Thoracic aorta (tissue), 2 donors: ENCODE measurements around the gene ONECUT2. TPM values are rescaled to one million over a fixed set of nuclear protein-coding genes. Genes with fewer than 3 reads are reported as not detected.

Experiments used
- ATAC-seq: fragments of 150-250 bp; one replicate; pipeline ENCODE4 v1.8.0; 2017; ENCODE audit warnings: low read depth; ENCODE audit not compliant: insufficient number of reproducible peaks, low FRiP score
- DNase-seq: peaks from one replicate; pipeline ENCODE4 v3.0.0-alpha.2; 2020; ENCODE audit warnings: low spot score
- H3K27ac ChIP-seq, 2 donors: fragments of 200-600 bp; sonication (generic); 1 replicate in 1 of 2; 2 replicates in 1 of 2; pipeline ENCODE4 v1.5.1; 2016; ENCODE audit warnings: mild to moderate bottlenecking in 2 of 2, moderate library complexity in 2 of 2
- H3K27me3 ChIP-seq: fragments of 200-600 bp; sonication (generic); replicated peaks from 2 replicates; pipeline ENCODE4 v1.6.0; 2016; ENCODE audit warnings: mild to moderate bottlenecking; ENCODE audit not compliant: insufficient read depth
- H3K36me3 ChIP-seq: fragments of 200-600 bp; sonication (generic); one replicate; pipeline ENCODE4 v1.5.1; 2016
- H3K4me1 ChIP-seq, 2 donors: fragments of 200-600 bp; sonication (generic); 1 replicate in 1 of 2; 2 replicates in 1 of 2; pipeline versions ENCODE4 v1.5.1 to v1.6.0; 2016; ENCODE audit warnings: low read depth in 2 of 2, mild to moderate bottlenecking in 1 of 2; ENCODE audit not compliant: control insufficient read depth in 1 of 2
- H3K4me3 ChIP-seq: fragments of 200-600 bp; sonication (generic); 2 replicates; pipeline ENCODE4 v1.5.1; 2016; ENCODE audit warnings: mild to moderate bottlenecking
- H3K9me3 ChIP-seq: fragments of 200-600 bp; sonication (generic); 2 replicates; pipeline ENCODE4 v1.5.1; 2016
- CTCF ChIP-seq: fragments of 200-600 bp; sonication (generic); IDR thresholded peaks from one replicate; pipeline ENCODE4 v1.5.1; 2019; ENCODE audit warnings: antibody characterized with exemption
- total RNA-seq, 2 donors: library from RNA; depleted of rRNA; stranded (reverse); fragments of >200 nt; gene quantifications; one replicate each; pipeline versions ENCODE4 v1.1.0 to v1.2.3, GENCODE V29; 2016

The ONECUT2 gene
- total RNA-seq, 2 donors from 2014 or later, result not detected

- Histone ChIP-seq H3K36me3 (no peaks in the 10 kb centered on the region), H3K4me1 (peaks cover 6 to 22% of the 10 kb centered on the region in 2 donors), H3K9me3 (peaks cover 4% of the 10 kb centered on the region), H3K27ac (no peak overlapping the region), H3K4me3 (no peak overlapping the region), H3K27me3 (peaks cover 57% of the 10 kb centered on the region)
- DNase-seq, result no peak
- no peak for TF ChIP-seq CTCF
- ATAC-seq, result no peak
Observed at GRCh38 chr18:57431467-57432080, 3.6 kb upstream of the ONECUT2 start.

- H3K9me3 ChIP-seq, result peaks cover 4% of the 10 kb centered on the region
- H3K27me3 ChIP-seq, result peaks cover 57% of the 10 kb centered on the region
- TF ChIP-seq CTCF, result no peak
- ATAC-seq (no peak), DNase-seq (no peak)
- H3K4me1 ChIP-seq, result peaks cover 8 to 28% of the 10 kb centered on the region in 2 donors
- no peak overlapping the region for H3K4me3 ChIP-seq
- no peaks in the 10 kb centered on the region for H3K36me3 ChIP-seq
- no peak overlapping the region for H3K27ac ChIP-seq
Observed at GRCh38 chr18:57432140-57432539, 3.0 kb upstream of the ONECUT2 start.

GRCh38 chr18:57432751-57433400 lies 2.3 kb upstream of the ONECUT2 start:
- DNase-seq (no peak), ATAC-seq (no peak)
- Histone ChIP-seq H3K27me3 (peaks cover 59% of the 10 kb centered on the region), H3K9me3 (peaks cover 4% of the 10 kb centered on the region), H3K4me3 (no peak overlapping the region), H3K4me1 (peaks cover 8 to 35% of the 10 kb centered on the region in 2 donors), H3K27ac (no peak overlapping the region), H3K36me3 (no peaks in the 10 kb centered on the region)
- TF ChIP-seq CTCF, result no peak

- H3K4me1 ChIP-seq, result peaks cover 12 to 40% of the 10 kb centered on the region in 2 donors
- DNase-seq, result no peak
- peaks cover 60% of the 10 kb centered on the region for H3K27me3 ChIP-seq
- no peak for ATAC-seq
- H3K36me3 ChIP-seq, result no peaks in the 10 kb centered on the region
- peaks cover 4% of the 10 kb centered on the region for H3K9me3 ChIP-seq
- no peak overlapping the region for H3K4me3 ChIP-seq
- TF ChIP-seq CTCF, result no peak
- H3K27ac ChIP-seq, result no peak overlapping the region
Observed at GRCh38 chr18:57433482-57433881, 1.7 kb upstream of the ONECUT2 start.

GRCh38 chr18:57433934-57434535 lies 1.1 kb upstream of the ONECUT2 start:
- no peak for DNase-seq
- H3K36me3 ChIP-seq, result no peaks in the 10 kb centered on the region
- no peak for ATAC-seq
- H3K4me1 ChIP-seq, result peaks cover 13 to 42% of the 10 kb centered on the region in 2 donors
- peaks cover 58% of the 10 kb centered on the region for H3K27me3 ChIP-seq
- H3K4me3 ChIP-seq, result peak overlapping the region; percentile 69
- no peak for TF ChIP-seq CTCF
- H3K27ac ChIP-seq, result no peak overlapping the region
- H3K9me3 ChIP-seq, result no peaks in the 10 kb centered on the region
